Measurements from ENCODE around the gene EML4.

DNA sequence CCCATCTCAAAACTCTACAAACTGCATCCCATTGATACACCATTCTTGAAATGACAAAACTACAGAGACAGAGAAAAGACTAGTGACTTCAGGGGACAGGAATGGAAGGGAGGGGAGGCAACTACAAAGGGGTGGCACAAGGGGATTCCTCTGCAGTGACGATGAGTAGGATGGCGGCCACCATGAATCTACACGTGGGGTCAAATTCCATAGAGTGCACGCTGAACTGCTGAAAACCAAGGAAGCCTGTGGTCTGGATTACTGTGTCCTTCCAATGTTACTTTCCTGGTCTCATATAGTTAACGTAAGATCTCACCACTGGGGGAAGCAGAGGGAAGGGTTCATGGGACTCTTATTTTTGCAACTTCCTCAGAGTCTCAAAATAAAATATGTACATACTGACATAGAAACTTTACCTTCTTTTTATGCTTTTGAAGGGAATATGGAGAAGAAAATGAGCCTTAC, 168.2 kb downstream of the EML4 start:
- TF ChIP-seq GATA3 (IDR thresholded peaks at IDR 0.05; ENCODE audit: low read depth, low read length) (no peak), GATA2 (IDR thresholded peaks at IDR 0.05; ENCODE audit: low read depth, low read length) (no peak)

Data from SH-SY5Y (cell line).